Fibroblast of lung (primary cell): ENCODE data around the gene NRG2. TPM values are rescaled to one million over a fixed set of nuclear protein-coding genes. Genes with fewer than 3 reads are reported as not detected.

Source experiments
- DNase-seq, 2 donors: peaks; one replicate each; pipeline versions ENCODE4 v3.0.0 to v3.0.0-alpha.2; 2010; ENCODE audit warnings: low read depth in 2 of 2
- H2AFZ ChIP-seq: 2 replicates; pipeline ENCODE4 v1.5.1; 2012; ENCODE audit warnings: low read length, control low read depth, inconsistent platforms
- H3K27ac ChIP-seq: 2 replicates; pipeline ENCODE4 v1.5.1; 2011; ENCODE audit warnings: low read length, control low read depth; ENCODE audit not compliant: insufficient read depth
- H3K27me3 ChIP-seq: 2 replicates; pipeline ENCODE4 v1.5.1; 2011; ENCODE audit warnings: mild to moderate bottlenecking, low read length; ENCODE audit not compliant: control insufficient read depth, insufficient read depth
- H3K36me3 ChIP-seq: 2 replicates; pipeline ENCODE4 v1.5.1; 2011; ENCODE audit warnings: low read length; ENCODE audit not compliant: control insufficient read depth, insufficient read depth
- H3K4me1 ChIP-seq: 2 replicates; pipeline ENCODE4 v1.5.1; 2011; ENCODE audit warnings: low read length; ENCODE audit not compliant: control insufficient read depth, insufficient read depth; ENCODE audit errors: extremely low read depth
- H3K4me2 ChIP-seq: 2 replicates; pipeline ENCODE4 v1.5.1; 2011; ENCODE audit warnings: low read length, control low read depth; ENCODE audit not compliant: insufficient read depth; ENCODE audit errors: extremely low read depth
- H3K4me3 ChIP-seq, 4 experiments: fragments of 200-600 bp in 1 of 4; sonication (generic) in 1 of 4; replicated peaks in 1 of 4; 2 replicates each; pipeline ENCODE4 v1.5.1; 2011 to 2016; ENCODE audit warnings: low read length in 4 of 4, low read depth in 3 of 4, mild to moderate bottlenecking in 3 of 4, control low read depth in 2 of 4, inconsistent platforms in 1 of 4, mixed read lengths in 1 of 4; ENCODE audit not compliant: insufficient read depth in 1 of 4; ENCODE audit errors: control extremely low read depth in 1 of 4
- H3K79me2 ChIP-seq: 2 replicates; pipeline ENCODE4 v1.5.1; 2012; ENCODE audit warnings: mild to moderate bottlenecking, low read length, inconsistent platforms; ENCODE audit not compliant: control insufficient read depth, insufficient read depth
- H3K9ac ChIP-seq: 2 replicates; pipeline ENCODE4 v1.5.1; 2011; ENCODE audit warnings: mild to moderate bottlenecking, low read length, control low read depth; ENCODE audit not compliant: insufficient read depth
- H3K9me3 ChIP-seq: 2 replicates; pipeline ENCODE4 v1.5.1; 2012; ENCODE audit warnings: low read depth, low read length; ENCODE audit not compliant: control insufficient read depth, insufficient read depth
- H4K20me1 ChIP-seq: 2 replicates; pipeline ENCODE4 v1.5.1; 2011; ENCODE audit warnings: low read length; ENCODE audit not compliant: control insufficient read depth, insufficient read depth; ENCODE audit errors: extremely low read depth
- EZH2 ChIP-seq: IDR thresholded peaks from 2 replicates; pipeline ENCODE4 v1.5.1; 2012; ENCODE audit warnings: low read length, control low read depth, mild to moderate bottlenecking; ENCODE audit errors: missing control alignments
- polyA plus RNA-seq, 2 donors: library from polyadenylated mRNA; depleted of rRNA in 1 of 2; stranded (reverse) in 1 of 2; unstranded in 1 of 2; fragments of >200 nt; gene quantifications; 2 replicates each; pipeline ENCODE4 v1.2.1, GENCODE V29; 2011 to 2012; ENCODE audit warnings: missing spikeins in 1 of 2
- total RNA-seq: library from RNA; depleted of rRNA; stranded (reverse); fragments of >200 nt; gene quantifications from 2 replicates; pipeline ENCODE4 v1.2.1, GENCODE V29; 2014
- TF ChIP-seq, protein P1 (sequence below), 2 donors: IDR thresholded peaks in 1 of 2; conservative IDR thresholded peaks in 1 of 2; 1 replicate in 1 of 2; 2 replicates in 1 of 2; pipeline ENCODE4 v1.5.1; 2011 to 2012; ENCODE audit warnings: low read length in 2 of 2, control low read depth in 1 of 2, inconsistent platforms in 1 of 2, low read depth in 1 of 2, mild to moderate bottlenecking in 1 of 2

NRG2 gene
- total and polyA plus RNA-seq, 2 donors (not counting 1 experiment from before 2014, with no cell fraction given) = 0.28 to 1.3 TPM

GRCh38 chr5:140056880-140057279, 13.8 kb upstream of the NRG2 start:
- Histone ChIP-seq H3K27me3 (peaks cover 29% of the 10 kb centered on the region), H3K27ac (no peak overlapping the region), H3K4me2 (no peak overlapping the region), H3K36me3 (no peaks in the 10 kb centered on the region), H3K79me2 (no peaks in the 10 kb centered on the region), H3K4me1 (no peaks in the 10 kb centered on the region), H3K4me3 (no peak overlapping the region), H3K9ac (no peak overlapping the region), H2AFZ (no peak overlapping the region), H4K20me1 (no peaks in the 10 kb centered on the region), H3K9me3 (no peaks in the 10 kb centered on the region)
- TF ChIP-seq, protein P1, sequence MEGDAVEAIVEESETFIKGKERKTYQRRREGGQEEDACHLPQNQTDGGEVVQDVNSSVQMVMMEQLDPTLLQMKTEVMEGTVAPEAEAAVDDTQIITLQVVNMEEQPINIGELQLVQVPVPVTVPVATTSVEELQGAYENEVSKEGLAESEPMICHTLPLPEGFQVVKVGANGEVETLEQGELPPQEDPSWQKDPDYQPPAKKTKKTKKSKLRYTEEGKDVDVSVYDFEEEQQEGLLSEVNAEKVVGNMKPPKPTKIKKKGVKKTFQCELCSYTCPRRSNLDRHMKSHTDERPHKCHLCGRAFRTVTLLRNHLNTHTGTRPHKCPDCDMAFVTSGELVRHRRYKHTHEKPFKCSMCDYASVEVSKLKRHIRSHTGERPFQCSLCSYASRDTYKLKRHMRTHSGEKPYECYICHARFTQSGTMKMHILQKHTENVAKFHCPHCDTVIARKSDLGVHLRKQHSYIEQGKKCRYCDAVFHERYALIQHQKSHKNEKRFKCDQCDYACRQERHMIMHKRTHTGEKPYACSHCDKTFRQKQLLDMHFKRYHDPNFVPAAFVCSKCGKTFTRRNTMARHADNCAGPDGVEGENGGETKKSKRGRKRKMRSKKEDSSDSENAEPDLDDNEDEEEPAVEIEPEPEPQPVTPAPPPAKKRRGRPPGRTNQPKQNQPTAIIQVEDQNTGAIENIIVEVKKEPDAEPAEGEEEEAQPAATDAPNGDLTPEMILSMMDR (conservative IDR thresholded peaks at IDR 0.05 in 1 of 2, IDR thresholded peaks at IDR 0.05 in 1 of 2; ENCODE audit: low read depth in 1 of 2, low read length in 2 of 2) = no peak
- no peak for TF ChIP-seq EZH2
- DNase-seq = no peak

- Histone ChIP-seq H3K27me3 (peaks cover 29% of the 10 kb centered on the region), H3K4me2 (no peak overlapping the region), H3K36me3 (no peaks in the 10 kb centered on the region), H3K79me2 (no peaks in the 10 kb centered on the region), H3K4me1 (no peaks in the 10 kb centered on the region), H3K27ac (no peak overlapping the region), H2AFZ (no peak overlapping the region), H3K4me3 (no peak overlapping the region), H3K9me3 (no peaks in the 10 kb centered on the region), H3K9ac (no peak overlapping the region), H4K20me1 (no peaks in the 10 kb centered on the region)
- TF ChIP-seq EZH2 = no peak
- TF ChIP-seq, protein P1 (conservative IDR thresholded peaks at IDR 0.05 in 1 of 2, IDR thresholded peaks at IDR 0.05 in 1 of 2; ENCODE audit: low read depth in 1 of 2, low read length in 2 of 2) = no peak
- DNase-seq = no peak
Observed at GRCh38 chr5:140055152-140055551, 12.1 kb upstream of the NRG2 start.

- Histone ChIP-seq H3K9ac (no peak overlapping the region), H3K27me3 (peaks cover 27% of the 10 kb centered on the region), H4K20me1 (no peaks in the 10 kb centered on the region), H3K4me3 (no peak overlapping the region), H3K4me2 (no peak overlapping the region), H3K4me1 (no peaks in the 10 kb centered on the region), H2AFZ (no peak overlapping the region), H3K27ac (no peak overlapping the region), H3K9me3 (no peaks in the 10 kb centered on the region), H3K36me3 (no peaks in the 10 kb centered on the region), H3K79me2 (no peaks in the 10 kb centered on the region)
- TF ChIP-seq, protein P1 (conservative IDR thresholded peaks at IDR 0.05 in 1 of 2, IDR thresholded peaks at IDR 0.05 in 1 of 2; ENCODE audit: low read depth in 1 of 2, low read length in 2 of 2) = no peak
- no peak for TF ChIP-seq EZH2
- DNase-seq = no peak
Observed at GRCh38 chr5:140054086-140054689, 11.1 kb upstream of the NRG2 start.
